H9 (cell line): ENCODE data around the gene ITGA2. TPM values are rescaled to one million over a fixed set of nuclear protein-coding genes. Genes with fewer than 3 reads are reported as not detected.

ENCODE experiments used
- DNase-seq: peaks from one replicate; pipeline ENCODE4 v3.0.0-alpha.2; 2017
- H2AFZ ChIP-seq: one replicate; pipeline ENCODE4 v1.6.1; 2013; ENCODE audit warnings: mild to moderate bottlenecking, low read length, control low read depth, moderate library complexity
- H2AK5ac ChIP-seq: 2 replicates; pipeline ENCODE4 v1.6.1; 2013; ENCODE audit warnings: low read length, control low read depth, mixed read lengths; ENCODE audit not compliant: insufficient read length
- H2BK120ac ChIP-seq: one replicate; pipeline ENCODE4 v1.6.1; 2013; ENCODE audit warnings: low read depth, mild to moderate bottlenecking, low read length, control low read depth, inconsistent platforms; ENCODE audit not compliant: poor library complexity, severe bottlenecking
- H2BK12ac ChIP-seq: 2 replicates; pipeline ENCODE4 v1.6.1; 2013; ENCODE audit warnings: low read length, control low read depth, mixed read lengths, low read depth; ENCODE audit not compliant: insufficient read length
- H2BK15ac ChIP-seq: 2 replicates; pipeline ENCODE4 v1.6.1; 2013; ENCODE audit warnings: low read depth, low read length, control low read depth
- H2BK20ac ChIP-seq: one replicate; pipeline ENCODE4 v1.6.1; 2013; ENCODE audit warnings: low read depth, mild to moderate bottlenecking, low read length, control low read depth, inconsistent platforms; ENCODE audit not compliant: poor library complexity, severe bottlenecking
- H2BK5ac ChIP-seq: 2 replicates; pipeline ENCODE4 v1.6.1; 2013; ENCODE audit warnings: low read length, control low read depth, mixed read lengths; ENCODE audit not compliant: insufficient read length
- H3K14ac ChIP-seq: 2 replicates; pipeline ENCODE4 v1.6.1; 2013; ENCODE audit warnings: low read length, control low read depth; ENCODE audit not compliant: insufficient read depth
- H3K18ac ChIP-seq: 2 replicates; pipeline ENCODE4 v1.6.1; 2013; ENCODE audit warnings: low read depth, mild to moderate bottlenecking, mixed read lengths, low read length, control low read depth; ENCODE audit not compliant: insufficient read length
- H3K23ac ChIP-seq: 2 replicates; pipeline ENCODE4 v1.6.1; 2013; ENCODE audit warnings: low read length, control low read depth, mixed read lengths, low read depth; ENCODE audit not compliant: insufficient read length
- H3K23me2 ChIP-seq: 2 replicates; pipeline ENCODE4 v1.6.1; 2013; ENCODE audit warnings: low read depth, mild to moderate bottlenecking, mixed read lengths, low read length, control low read depth; ENCODE audit not compliant: insufficient read length, poor library complexity, severe bottlenecking
- H3K27ac ChIP-seq: 2 replicates; pipeline ENCODE4 v1.5.1; 2013; ENCODE audit warnings: low read length, control low read depth, mixed read lengths, low read depth; ENCODE audit not compliant: insufficient read length
- H3K27me3 ChIP-seq: 2 replicates; pipeline ENCODE4 v1.6.1; 2013; ENCODE audit warnings: low read length, control low read depth, inconsistent platforms; ENCODE audit not compliant: insufficient read depth
- H3K4ac ChIP-seq: 2 replicates; pipeline ENCODE4 v1.6.1; 2013; ENCODE audit warnings: low read depth, mild to moderate bottlenecking, control low read depth, inconsistent platforms, low read length, moderate library complexity
- H3K4me1 ChIP-seq: 2 replicates; pipeline ENCODE4 v1.6.1; 2013; ENCODE audit warnings: low read length, control low read depth, inconsistent platforms; ENCODE audit not compliant: insufficient read depth
- H3K4me2 ChIP-seq: 2 replicates; pipeline ENCODE4 v1.6.1; 2013; ENCODE audit warnings: low read length, control low read depth, mixed read lengths; ENCODE audit not compliant: insufficient read length, insufficient read depth
- H3K56ac ChIP-seq: 2 replicates; pipeline ENCODE4 v1.6.1; 2013; ENCODE audit warnings: low read depth, mild to moderate bottlenecking, mixed read lengths, low read length, control low read depth; ENCODE audit not compliant: insufficient read length
- H3K79me1 ChIP-seq: 2 replicates; pipeline ENCODE4 v1.6.1; 2013; ENCODE audit warnings: low read depth, mild to moderate bottlenecking, moderate library complexity, low read length, control low read depth, inconsistent platforms; ENCODE audit not compliant: insufficient read depth, poor library complexity, severe bottlenecking
- H3K79me2 ChIP-seq: 2 replicates; pipeline ENCODE4 v1.6.1; 2013; ENCODE audit warnings: low read length, control low read depth, inconsistent platforms; ENCODE audit not compliant: insufficient read depth
- H3K9ac ChIP-seq: 2 replicates; pipeline ENCODE4 v1.6.1; 2013; ENCODE audit warnings: low read length, control low read depth, mixed read lengths; ENCODE audit not compliant: insufficient read length; ENCODE audit errors: extremely low read depth
- H3K9me3 ChIP-seq: one replicate; pipeline ENCODE4 v1.6.1; 2013; ENCODE audit warnings: low read depth, low read length, inconsistent platforms; ENCODE audit not compliant: control insufficient read depth
- H3T11ph ChIP-seq: one replicate; pipeline ENCODE4 v1.6.1; 2013; ENCODE audit warnings: mild to moderate bottlenecking, low read length, control low read depth, inconsistent platforms
- H4K20me1 ChIP-seq: one replicate; pipeline ENCODE4 v1.6.1; 2013; ENCODE audit not compliant: control insufficient read depth, insufficient read length, insufficient read depth
- H4K5ac ChIP-seq: 2 replicates; pipeline ENCODE4 v1.6.1; 2013; ENCODE audit warnings: low read depth, mild to moderate bottlenecking, mixed read lengths, low read length, control low read depth; ENCODE audit not compliant: insufficient read length
- H4K8ac ChIP-seq: replicated peaks from 2 replicates; pipeline ENCODE4 v1.6.1; 2013; ENCODE audit warnings: low read length, control low read depth, mixed read lengths, low read depth; ENCODE audit not compliant: insufficient read length
- H4K91ac ChIP-seq: 2 replicates; pipeline ENCODE4 v1.6.1; 2013; ENCODE audit warnings: low read depth, mild to moderate bottlenecking, moderate library complexity, mixed read lengths, low read length, control low read depth; ENCODE audit not compliant: insufficient read length
- H3K27ac Mint-ChIP-seq, 3 experiments: 2 replicates in 2 of 3; 3 replicates in 1 of 3; pipeline ENCODE4 v1.8.0; 2020 to 2021; ENCODE audit warnings: mixed read lengths in 3 of 3, mild to moderate bottlenecking in 1 of 3, moderate library complexity in 1 of 3
- H3K27me3 Mint-ChIP-seq: 2 replicates; pipeline ENCODE4 v1.8.0; 2021; ENCODE audit warnings: low read depth, mild to moderate bottlenecking, moderate library complexity, mixed read lengths
- H3K36me3 Mint-ChIP-seq, 3 experiments: 2 replicates in 2 of 3; 3 replicates in 1 of 3; pipeline ENCODE4 v1.8.0; 2020 to 2021; ENCODE audit warnings: low read depth in 3 of 3, mixed read lengths in 3 of 3; ENCODE audit not compliant: insufficient read depth in 1 of 3
- H3K4me1 Mint-ChIP-seq, 2 experiments: 2 replicates each; pipeline ENCODE4 v1.8.0; 2020; ENCODE audit warnings: mixed read lengths in 2 of 2
- H3K4me3 Mint-ChIP-seq, 2 experiments: 2 replicates in 1 of 2; 3 replicates in 1 of 2; pipeline ENCODE4 v1.8.0; 2020 to 2021; ENCODE audit warnings: mild to moderate bottlenecking in 2 of 2, mixed read lengths in 2 of 2, moderate library complexity in 1 of 2
- H3K9me3 Mint-ChIP-seq, 2 experiments: 2 replicates in 1 of 2; 3 replicates in 1 of 2; pipeline ENCODE4 v1.8.0; 2020; ENCODE audit warnings: mild to moderate bottlenecking in 2 of 2, mixed read lengths in 2 of 2, moderate library complexity in 1 of 2
- CTCF ChIP-seq: fragments of 200-600 bp; sonication (generic); conservative IDR thresholded peaks from 3 replicates; pipeline ENCODE4 v1.8.0; 2021; ENCODE audit warnings: antibody characterized with exemption, mild to moderate bottlenecking
- WGBS: extraction: QIAGEN DNeasy Blood & Tissue Kit; methylation state at CpG from one replicate; pipeline ENCODE4 v1.1.7; 2013; ENCODE audit warnings: missing lambda C conversion rate, low lambda C conversion rate, mixed read lengths; ENCODE audit not compliant: insufficient read length; ENCODE audit errors: extremely low coverage; 5-methylcytosine and 5-hydroxymethylcytosine counted together
- total RNA-seq: library from RNA; stranded (reverse); gene quantifications from 2 replicates; pipeline ENCODE4 v1.2.1, GENCODE V29; 2021

ITGA2 gene
- total RNA-seq, 1 experiment from 2014 or later = 3.0 TPM

- no peak overlapping the region for H2BK120ac ChIP-seq
- no peak overlapping the region for H2BK5ac ChIP-seq
- no peak overlapping the region for H2AFZ ChIP-seq
- H4K5ac ChIP-seq = no peak overlapping the region
- H3K79me2 ChIP-seq = no peaks in the 10 kb centered on the region; the same call in 1 of the 2 replicates
- no peak overlapping the region for H3K23ac ChIP-seq
- no peak for TF ChIP-seq CTCF
- no peak overlapping the region for H3T11ph ChIP-seq
- no peaks in the 10 kb centered on the region for H3K9me3 ChIP-seq
- no peak overlapping the region for H3K4ac ChIP-seq
- no peaks in the 10 kb centered on the region for H3K79me1 ChIP-seq
- no peaks in the 10 kb centered on the region for H3K4me1 Mint-ChIP-seq
- H2BK20ac ChIP-seq = no peak overlapping the region
- no peaks in the 10 kb centered on the region for H3K23me2 ChIP-seq
- no peak overlapping the region for H2AK5ac ChIP-seq
- H3K27me3 Mint-ChIP-seq = no peaks in the 10 kb centered on the region
- no peak for DNase-seq
- H3K9me3 Mint-ChIP-seq = no peaks in the 10 kb centered on the region
- no peak overlapping the region for H3K4me2 ChIP-seq
- no peak overlapping the region for H2BK15ac ChIP-seq
- no peak overlapping the region for H3K18ac ChIP-seq
- no peaks in the 10 kb centered on the region for H3K36me3 Mint-ChIP-seq
- WGBS = no CpG with 5 or more reads among the region's 2 CpGs
- H4K8ac ChIP-seq = no peak overlapping the region
- no peaks in the 10 kb centered on the region for H4K20me1 ChIP-seq
- H3K56ac ChIP-seq = no peak overlapping the region
- no peak overlapping the region for H3K27ac Mint-ChIP-seq
- H3K4me3 Mint-ChIP-seq = no peak overlapping the region
- no peak overlapping the region for H3K27ac ChIP-seq
- no peaks in the 10 kb centered on the region for H3K27me3 ChIP-seq
- H3K9ac ChIP-seq = no peak overlapping the region
- H2BK12ac ChIP-seq = no peak overlapping the region
- H3K4me1 ChIP-seq = no peaks in the 10 kb centered on the region
- H3K14ac ChIP-seq = no peak overlapping the region
- no peak overlapping the region for H4K91ac ChIP-seq
These were observed 9.6 kb downstream of the ITGA2 start for GRCh38 chr5:52998552-52999313.
